Liver (tissue), 9 donors: ENCODE data around the gene KRT86. TPM values are rescaled to one million over a fixed set of nuclear protein-coding genes. Genes with fewer than 3 reads are reported as not detected.
"Not testable (repeated sequence)": the region's sequence is repeated elsewhere in the genome, so short reads cannot be mapped to it uniquely, and the experiment has no call there.

Experiments
- DNase-seq: peaks from one replicate; pipeline ENCODE4 v3.0.0-alpha.2; 2017; ENCODE audit warnings: low spot score
- H3K27ac ChIP-seq, 2 donors: one replicate each; pipeline ENCODE4 v1.7.0; 2013; ENCODE audit warnings: inconsistent platforms in 2 of 2, low read length in 2 of 2, control low read depth in 1 of 2, low read depth in 1 of 2, mild to moderate bottlenecking in 1 of 2
- H3K27me3 ChIP-seq, 4 donors: one replicate each; pipeline versions ENCODE4 v1.6.1 to v1.7.0; 2013; ENCODE audit warnings: low read length in 3 of 4, inconsistent platforms in 1 of 4, mild to moderate bottlenecking in 1 of 4, moderate library complexity in 1 of 4; ENCODE audit not compliant: control insufficient read depth in 4 of 4, insufficient read depth in 4 of 4
- H3K36me3 ChIP-seq, 4 donors: one replicate each; pipeline versions ENCODE4 v1.6.1 to v1.7.0; 2013; ENCODE audit warnings: low read length in 3 of 4, mild to moderate bottlenecking in 3 of 4, low read depth in 1 of 4, moderate library complexity in 1 of 4; ENCODE audit not compliant: control insufficient read depth in 4 of 4, insufficient read depth in 3 of 4
- H3K4me1 ChIP-seq, 4 donors: one replicate each; pipeline versions ENCODE4 v1.6.1 to v1.7.0; 2013; ENCODE audit warnings: low read length in 3 of 4, mild to moderate bottlenecking in 3 of 4, moderate library complexity in 1 of 4; ENCODE audit not compliant: control insufficient read depth in 4 of 4, insufficient read depth in 4 of 4
- H3K4me3 ChIP-seq, 3 donors: one replicate each; pipeline versions ENCODE4 v1.6.1 to v1.7.0; 2013; ENCODE audit warnings: low read length in 3 of 3, control low read depth in 1 of 3, low read depth in 1 of 3, mild to moderate bottlenecking in 1 of 3
- H3K9ac ChIP-seq, 2 donors: one replicate each; pipeline ENCODE4 v1.7.0; 2013; ENCODE audit warnings: low read length in 2 of 2, mild to moderate bottlenecking in 2 of 2, moderate library complexity in 2 of 2, control low read depth in 1 of 2, low read depth in 1 of 2
- H3K9me3 ChIP-seq, 4 donors: one replicate each; pipeline versions ENCODE4 v1.6.1 to v1.7.0; 2013; ENCODE audit warnings: low read length in 3 of 4; ENCODE audit not compliant: control insufficient read depth in 4 of 4
- EGR1 ChIP-seq, 2 donors: IDR thresholded peaks; 2 replicates each; pipeline ENCODE4 v1.6.1; 2016 to 2018; ENCODE audit warnings: antibody characterized with exemption in 2 of 2, low read depth in 2 of 2
- FOXA1 ChIP-seq: IDR thresholded peaks from 2 replicates; pipeline ENCODE4 v1.6.1; 2016; ENCODE audit warnings: antibody characterized with exemption
- FOXA2 ChIP-seq: IDR thresholded peaks from 2 replicates; pipeline ENCODE4 v1.6.1; 2016; ENCODE audit warnings: antibody characterized with exemption
- GABPA ChIP-seq, 2 donors: IDR thresholded peaks in 1 of 2; conservative IDR thresholded peaks in 1 of 2; 2 replicates each; pipeline ENCODE4 v1.6.1; 2016; ENCODE audit warnings: antibody characterized with exemption in 2 of 2, mild to moderate bottlenecking in 1 of 2, moderate library complexity in 1 of 2
- HNF4G ChIP-seq: IDR thresholded peaks from 2 replicates; pipeline ENCODE4 v1.6.1; 2016; ENCODE audit warnings: antibody characterized with exemption
- JUND ChIP-seq, 2 donors: IDR thresholded peaks; 2 replicates each; pipeline ENCODE4 v1.6.1; 2016; ENCODE audit warnings: antibody characterized with exemption in 2 of 2
- NR2F2 ChIP-seq: IDR thresholded peaks from 2 replicates; pipeline ENCODE4 v1.6.1; 2016; ENCODE audit warnings: antibody characterized with exemption
- RAD21 ChIP-seq, 2 donors: IDR thresholded peaks; 2 replicates each; pipeline ENCODE4 v1.6.1; 2016; ENCODE audit warnings: antibody characterized with exemption in 2 of 2, mild to moderate bottlenecking in 2 of 2
- RXRA ChIP-seq, 2 donors: IDR thresholded peaks; 2 replicates each; pipeline ENCODE4 v1.6.1; 2017 to 2018; ENCODE audit warnings: antibody characterized with exemption in 2 of 2, mild to moderate bottlenecking in 1 of 2
- SP1 ChIP-seq: IDR thresholded peaks from 2 replicates; pipeline ENCODE4 v1.6.1; 2018; ENCODE audit warnings: antibody characterized with exemption, mild to moderate bottlenecking
- TAF1 ChIP-seq: conservative IDR thresholded peaks from 2 replicates; pipeline ENCODE4 v1.6.1; 2016; ENCODE audit warnings: antibody characterized with exemption, mild to moderate bottlenecking
- YY1 ChIP-seq: IDR thresholded peaks from 2 replicates; pipeline ENCODE4 v1.6.1; 2016; ENCODE audit warnings: antibody characterized with exemption, mild to moderate bottlenecking
- WGBS: extraction: QIAGEN DNeasy Blood & Tissue Kit; methylation state at CpG from one replicate; pipeline ENCODE4 v1.1.7; 2013; 5-methylcytosine and 5-hydroxymethylcytosine counted together
- polyA plus RNA-seq, 2 donors: library from polyadenylated mRNA; stranded (reverse) in 1 of 2; unstranded in 1 of 2; fragments of 200-250 nt in 1 of 2; fragments of >200 nt in 1 of 2; fragmentation: Nextera tagmentation in 1 of 2; extraction: Ambion mirVana in 1 of 2; gene quantifications; one replicate each; pipeline versions ENCODE4 v1.2.1 to v1.2.3, GENCODE V29; 2013 to 2015
- total RNA-seq, 2 donors: library from RNA; depleted of rRNA; stranded (reverse); fragments of >200 nt; gene quantifications; one replicate each; pipeline ENCODE4 v1.2.3, GENCODE V29; 2014
- TF ChIP-seq, protein P1 (sequence below): IDR thresholded peaks from 2 replicates; pipeline ENCODE4 v1.6.1; 2016; ENCODE audit warnings: antibody characterized with exemption
- TF ChIP-seq, protein P2 (sequence below): IDR thresholded peaks from 2 replicates; pipeline ENCODE4 v1.6.1; 2016; ENCODE audit warnings: antibody characterized with exemption
- TF ChIP-seq, protein P3 (sequence below): IDR thresholded peaks from 2 replicates; pipeline ENCODE4 v1.6.1; 2016; ENCODE audit warnings: antibody characterized with exemption, mild to moderate bottlenecking
- TF ChIP-seq, protein P4 (sequence below): fragments of 150-350 bp; IDR thresholded peaks from 2 replicates; pipeline ENCODE4 v1.5.1; 2017; ENCODE audit warnings: improper control_type of control experiment, low read depth, low read length; ENCODE audit not compliant: missing input control
- TF ChIP-seq, protein P5 (sequence below): IDR thresholded peaks from 2 replicates; pipeline ENCODE4 v1.6.1; 2016; ENCODE audit warnings: antibody characterized with exemption
- donor health status: healthy.
- donor health status: healthy.
- donor health status: healthy.
- donor health status: healthy.
- donor health status: healthy.

KRT86 gene
- total and polyA plus RNA-seq, 4 donors = 0.08 TPM; not detected in 3

DNA sequence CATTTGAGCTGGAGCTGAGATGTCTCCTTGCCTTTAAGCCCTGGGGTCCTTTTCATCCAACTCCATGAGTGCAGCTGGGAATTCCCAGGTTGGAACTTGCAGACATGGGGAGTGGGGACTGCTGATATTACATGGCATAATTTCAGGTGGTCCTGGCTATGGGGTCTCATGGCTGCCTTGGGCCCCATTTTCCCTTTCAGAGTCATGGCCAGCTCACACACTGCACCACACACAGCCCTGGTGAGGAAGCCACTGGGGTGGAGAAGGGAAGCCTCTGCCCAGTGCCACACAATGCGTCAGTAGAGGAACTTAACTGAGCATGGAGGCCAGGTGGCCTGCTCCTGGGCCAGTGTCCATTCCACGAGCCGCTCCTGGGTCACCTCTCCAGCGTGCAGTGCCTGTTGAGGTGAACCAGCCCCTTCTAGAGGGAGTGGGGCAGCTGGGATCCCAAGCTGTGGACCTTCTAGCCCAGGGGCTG, 17.3 kb upstream of the KRT86 start:
- WGBS = 91% methylated on average over 4 of the region's 4 CpGs
- Histone ChIP-seq H3K27ac (no peak overlapping the region), H3K9me3 (no peaks in the 10 kb centered on the region), H3K4me3 (no peak overlapping the region), H3K27me3 (peaks cover 2 to 12% (median 7%) of the 10 kb centered on the region in 4 donors), H3K4me1 (peaks cover 0 to 5% (median 0%) of the 10 kb centered on the region in 4 donors), H3K36me3 (no peaks in the 10 kb centered on the region), H3K9ac (no peak overlapping the region)
- no peak for DNase-seq
- TF ChIP-seq FOXA1 (no peak), NR2F2 (no peak)

DNA sequence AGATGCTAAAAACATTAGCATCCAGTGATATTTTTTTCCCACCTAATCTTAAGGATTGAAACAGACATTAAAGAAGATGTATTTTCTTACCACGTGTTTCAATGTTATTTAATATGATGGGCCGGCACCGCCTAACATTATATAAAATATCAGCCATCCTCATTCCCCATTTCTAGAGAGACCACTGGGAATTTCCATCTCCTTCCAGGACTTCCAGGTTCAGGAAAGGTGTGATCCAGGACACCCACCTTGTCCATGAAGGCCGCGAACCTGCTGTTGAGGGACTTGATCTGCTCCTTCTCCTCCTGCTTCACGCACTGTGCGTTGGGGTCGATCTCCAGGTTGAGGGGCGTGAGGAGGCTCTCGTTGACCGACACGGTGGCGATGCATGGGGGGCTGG, 16.5 kb upstream of the KRT86 start:
- WGBS = 48% methylated on average over 13 of the region's 13 CpGs
- H3K9me3 ChIP-seq, H3K9ac ChIP-seq, H3K4me3 ChIP-seq, H3K36me3 ChIP-seq, DNase-seq, H3K4me1 ChIP-seq, H3K27ac ChIP-seq: not testable (repeated sequence)
- peaks cover 2 to 12% (median 7%) of the 10 kb centered on the region in 4 donors for H3K27me3 ChIP-seq

DNA sequence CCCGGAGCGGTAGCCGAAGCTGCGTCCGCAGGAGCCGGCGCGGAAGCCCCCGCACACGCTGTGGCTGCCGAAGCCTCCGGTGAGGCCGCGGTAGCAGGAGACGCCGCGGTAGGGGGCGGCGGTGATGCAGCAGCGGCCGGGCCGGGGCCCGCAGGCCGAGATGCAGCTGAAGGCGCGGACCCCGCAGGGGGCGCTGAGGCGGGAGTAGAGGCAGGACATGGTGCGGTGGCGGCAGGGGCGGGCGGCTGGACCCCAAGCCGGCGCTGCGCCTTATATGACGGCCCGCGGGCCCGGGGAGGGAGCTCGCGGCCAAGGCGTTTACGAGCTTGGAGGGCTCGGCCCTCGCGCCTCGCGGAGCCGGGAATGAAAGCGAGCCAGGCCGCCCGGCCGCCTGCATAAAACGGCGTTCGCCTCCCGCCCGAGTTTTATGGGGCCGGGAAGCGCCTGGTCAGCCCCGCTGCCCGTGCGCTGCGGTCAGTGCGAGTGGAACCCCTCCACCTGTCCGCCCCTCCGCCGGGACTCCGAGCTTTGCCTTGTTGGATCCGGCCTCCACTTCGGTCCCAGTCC, 16.0 kb upstream of the KRT86 start:
- no peak for TF ChIP-seq GABPA (IDR thresholded peaks at IDR 0.05 in 1 of 2, conservative IDR thresholded peaks at IDR 0.05 in 1 of 2)
- no peak for TF ChIP-seq YY1
- no peak for TF ChIP-seq RAD21 (IDR thresholded peaks at IDR 0.05)
- TF ChIP-seq EGR1 (IDR thresholded peaks at IDR 0.05; ENCODE audit: low read depth in 2 of 2) = no peak
- TF ChIP-seq FOXA2 = no peak
- TF ChIP-seq, protein P1, sequence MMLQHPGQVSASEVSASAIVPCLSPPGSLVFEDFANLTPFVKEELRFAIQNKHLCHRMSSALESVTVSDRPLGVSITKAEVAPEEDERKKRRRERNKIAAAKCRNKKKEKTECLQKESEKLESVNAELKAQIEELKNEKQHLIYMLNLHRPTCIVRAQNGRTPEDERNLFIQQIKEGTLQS = no peak
- TF ChIP-seq SP1 = no peak
- TF ChIP-seq, protein P2, sequence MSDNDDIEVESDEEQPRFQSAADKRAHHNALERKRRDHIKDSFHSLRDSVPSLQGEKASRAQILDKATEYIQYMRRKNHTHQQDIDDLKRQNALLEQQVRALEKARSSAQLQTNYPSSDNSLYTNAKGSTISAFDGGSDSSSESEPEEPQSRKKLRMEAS = no peak
- no peak for TF ChIP-seq TAF1
- no peak for TF ChIP-seq FOXA1
- TF ChIP-seq JUND (IDR thresholded peaks at IDR 0.05) = no peak
- TF ChIP-seq HNF4G = no peak
- TF ChIP-seq RXRA (IDR thresholded peaks at IDR 0.05) = no peak
- TF ChIP-seq NR2F2 = no peak
- TF ChIP-seq, protein P3, sequence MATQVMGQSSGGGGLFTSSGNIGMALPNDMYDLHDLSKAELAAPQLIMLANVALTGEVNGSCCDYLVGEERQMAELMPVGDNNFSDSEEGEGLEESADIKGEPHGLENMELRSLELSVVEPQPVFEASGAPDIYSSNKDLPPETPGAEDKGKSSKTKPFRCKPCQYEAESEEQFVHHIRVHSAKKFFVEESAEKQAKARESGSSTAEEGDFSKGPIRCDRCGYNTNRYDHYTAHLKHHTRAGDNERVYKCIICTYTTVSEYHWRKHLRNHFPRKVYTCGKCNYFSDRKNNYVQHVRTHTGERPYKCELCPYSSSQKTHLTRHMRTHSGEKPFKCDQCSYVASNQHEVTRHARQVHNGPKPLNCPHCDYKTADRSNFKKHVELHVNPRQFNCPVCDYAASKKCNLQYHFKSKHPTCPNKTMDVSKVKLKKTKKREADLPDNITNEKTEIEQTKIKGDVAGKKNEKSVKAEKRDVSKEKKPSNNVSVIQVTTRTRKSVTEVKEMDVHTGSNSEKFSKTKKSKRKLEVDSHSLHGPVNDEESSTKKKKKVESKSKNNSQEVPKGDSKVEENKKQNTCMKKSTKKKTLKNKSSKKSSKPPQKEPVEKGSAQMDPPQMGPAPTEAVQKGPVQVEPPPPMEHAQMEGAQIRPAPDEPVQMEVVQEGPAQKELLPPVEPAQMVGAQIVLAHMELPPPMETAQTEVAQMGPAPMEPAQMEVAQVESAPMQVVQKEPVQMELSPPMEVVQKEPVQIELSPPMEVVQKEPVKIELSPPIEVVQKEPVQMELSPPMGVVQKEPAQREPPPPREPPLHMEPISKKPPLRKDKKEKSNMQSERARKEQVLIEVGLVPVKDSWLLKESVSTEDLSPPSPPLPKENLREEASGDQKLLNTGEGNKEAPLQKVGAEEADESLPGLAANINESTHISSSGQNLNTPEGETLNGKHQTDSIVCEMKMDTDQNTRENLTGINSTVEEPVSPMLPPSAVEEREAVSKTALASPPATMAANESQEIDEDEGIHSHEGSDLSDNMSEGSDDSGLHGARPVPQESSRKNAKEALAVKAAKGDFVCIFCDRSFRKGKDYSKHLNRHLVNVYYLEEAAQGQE = no peak
- TF ChIP-seq, protein P4, sequence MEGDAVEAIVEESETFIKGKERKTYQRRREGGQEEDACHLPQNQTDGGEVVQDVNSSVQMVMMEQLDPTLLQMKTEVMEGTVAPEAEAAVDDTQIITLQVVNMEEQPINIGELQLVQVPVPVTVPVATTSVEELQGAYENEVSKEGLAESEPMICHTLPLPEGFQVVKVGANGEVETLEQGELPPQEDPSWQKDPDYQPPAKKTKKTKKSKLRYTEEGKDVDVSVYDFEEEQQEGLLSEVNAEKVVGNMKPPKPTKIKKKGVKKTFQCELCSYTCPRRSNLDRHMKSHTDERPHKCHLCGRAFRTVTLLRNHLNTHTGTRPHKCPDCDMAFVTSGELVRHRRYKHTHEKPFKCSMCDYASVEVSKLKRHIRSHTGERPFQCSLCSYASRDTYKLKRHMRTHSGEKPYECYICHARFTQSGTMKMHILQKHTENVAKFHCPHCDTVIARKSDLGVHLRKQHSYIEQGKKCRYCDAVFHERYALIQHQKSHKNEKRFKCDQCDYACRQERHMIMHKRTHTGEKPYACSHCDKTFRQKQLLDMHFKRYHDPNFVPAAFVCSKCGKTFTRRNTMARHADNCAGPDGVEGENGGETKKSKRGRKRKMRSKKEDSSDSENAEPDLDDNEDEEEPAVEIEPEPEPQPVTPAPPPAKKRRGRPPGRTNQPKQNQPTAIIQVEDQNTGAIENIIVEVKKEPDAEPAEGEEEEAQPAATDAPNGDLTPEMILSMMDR = no peak
- TF ChIP-seq, protein P5, sequence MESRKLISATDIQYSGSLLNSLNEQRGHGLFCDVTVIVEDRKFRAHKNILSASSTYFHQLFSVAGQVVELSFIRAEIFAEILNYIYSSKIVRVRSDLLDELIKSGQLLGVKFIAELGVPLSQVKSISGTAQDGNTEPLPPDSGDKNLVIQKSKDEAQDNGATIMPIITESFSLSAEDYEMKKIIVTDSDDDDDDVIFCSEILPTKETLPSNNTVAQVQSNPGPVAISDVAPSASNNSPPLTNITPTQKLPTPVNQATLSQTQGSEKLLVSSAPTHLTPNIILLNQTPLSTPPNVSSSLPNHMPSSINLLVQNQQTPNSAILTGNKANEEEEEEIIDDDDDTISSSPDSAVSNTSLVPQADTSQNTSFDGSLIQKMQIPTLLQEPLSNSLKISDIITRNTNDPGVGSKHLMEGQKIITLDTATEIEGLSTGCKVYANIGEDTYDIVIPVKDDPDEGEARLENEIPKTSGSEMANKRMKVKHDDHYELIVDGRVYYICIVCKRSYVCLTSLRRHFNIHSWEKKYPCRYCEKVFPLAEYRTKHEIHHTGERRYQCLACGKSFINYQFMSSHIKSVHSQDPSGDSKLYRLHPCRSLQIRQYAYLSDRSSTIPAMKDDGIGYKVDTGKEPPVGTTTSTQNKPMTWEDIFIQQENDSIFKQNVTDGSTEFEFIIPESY = no peak
- H3K9me3 ChIP-seq = no peaks in the 10 kb centered on the region
- peaks cover 2 to 12% (median 7%) of the 10 kb centered on the region in 4 donors for H3K27me3 ChIP-seq
- H3K36me3 ChIP-seq = no peaks in the 10 kb centered on the region
- WGBS = 10% methylated on average over 72 of the region's 72 CpGs
- H3K4me3 ChIP-seq = no peak overlapping the region
- no peak overlapping the region for H3K9ac ChIP-seq
- H3K27ac ChIP-seq = no peak overlapping the region
- H3K4me1 ChIP-seq = peaks cover 0 to 5% (median 0%) of the 10 kb centered on the region in 4 donors
- DNase-seq = no peak
